ENCODE results near the gene NIM1K. TPM values are rescaled to one million over a fixed set of nuclear protein-coding genes. Genes with fewer than 3 reads are reported as not detected.

The NIM1K gene
- total and polyA plus RNA-seq, 2 donors (not counting 3 experiments of a cell fraction or from before 2014, with no cell fraction given): 0.04 to 0.49 TPM

DNA sequence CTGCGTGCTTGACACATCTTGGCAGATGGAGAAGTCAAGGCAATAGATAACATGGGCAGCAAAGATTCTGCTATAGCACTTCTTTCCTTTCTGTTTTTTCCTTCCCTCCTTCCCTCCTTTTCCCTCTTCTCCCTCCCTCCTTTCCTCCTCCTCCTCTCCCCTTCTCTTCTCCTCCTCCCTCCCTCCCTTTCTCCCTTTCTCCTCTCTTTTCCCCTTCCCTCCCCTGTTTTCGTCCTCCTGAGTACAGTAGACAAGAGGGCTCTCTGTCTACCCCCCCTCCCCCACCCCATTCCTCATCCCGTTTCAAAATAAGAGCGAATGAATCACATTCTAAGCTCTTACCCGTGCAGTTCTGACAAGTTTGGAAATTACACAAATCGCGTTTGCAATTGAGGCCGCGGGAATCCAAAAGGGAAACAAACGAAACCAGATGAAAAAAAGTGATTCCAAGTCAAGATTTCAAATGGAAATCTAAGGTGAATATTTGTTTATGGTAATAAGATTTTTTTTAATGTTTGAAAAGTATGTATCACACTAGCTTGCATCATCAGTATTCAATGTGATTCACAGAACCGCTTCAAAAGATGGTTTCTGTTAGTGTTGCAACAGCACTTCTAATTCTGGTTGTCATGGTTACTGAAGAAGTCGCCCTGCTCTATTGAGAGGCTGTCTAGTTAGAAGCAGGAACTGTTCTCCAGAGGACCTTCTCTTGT lies 1.3 kb downstream of the NIM1K start:
- H3K4me3 ChIP-seq (replicated peaks in 1 of 3; ENCODE audit: insufficient read depth in 1 of 3, low read depth in 1 of 3, low read length in 3 of 3): peak overlapping the region in 1 of 3 experiments; percentile 7
- DNase-seq (ENCODE audit: low read depth, low spot score) (peak; percentile 28), FAIRE-seq (no peak)
- H3K36me3 ChIP-seq (ENCODE audit: control insufficient read depth in 2 of 2, extremely low read depth in 1 of 2, insufficient read depth in 2 of 2, low read length in 2 of 2): no peaks in the 10 kb centered on the region
- H3K27ac ChIP-seq (ENCODE audit: insufficient read depth, low read depth, low read length): no peak overlapping the region
- peak overlapping the region; percentile 3 for H2AFZ ChIP-seq (ENCODE audit: low read depth, low read length)
- H3K4me1 ChIP-seq (ENCODE audit: control insufficient read depth, extremely low read depth, insufficient read depth, low read length): peaks cover 4% of the 10 kb centered on the region
- dilution Hi-C loops (cut with MboI; ENCODE audit: extremely low pct_ligation_motif_present, low sequenced_read_pairs): no loop called here
- H3K9me3 ChIP-seq (replicated peaks; ENCODE audit: control insufficient read depth, insufficient read depth, low read length): no peaks in the 10 kb centered on the region
- ChIA-PET POLR2A (interaction anchor here (0.7 kb wide), 1 partner anchor 23 kb away, joined by 7 read pairs; no protein-coding TSS in a partner anchor), CTCF (interaction anchor here (0.7 to 2.0 kb wide), 4 partner anchors 9 to 291 kb away, joined by 3 to 7 read pairs (median 4); partner anchors contain the start of gene TMEM267)
- H3K79me2 ChIP-seq (ENCODE audit: control insufficient read depth, insufficient read depth, low read length): no peaks in the 10 kb centered on the region
- no peak overlapping the region for H3K9ac ChIP-seq (replicated peaks; ENCODE audit: extremely low read depth, insufficient read depth, low read length)
- H3K9me1 ChIP-seq (replicated peaks; ENCODE audit: control insufficient read depth, extremely low read depth, insufficient read depth, low read length): no peaks in the 10 kb centered on the region
- no TSS peak for BruUV-seq (replicated peaks)
- peak overlapping the region; percentile 51 for H3K4me2 ChIP-seq (ENCODE audit: insufficient read depth, low read length)
- intact Hi-C loops (cut with micrococcal nuclease): no loop called here
- H3K27me3 ChIP-seq (ENCODE audit: control insufficient read depth in 2 of 2, insufficient read depth in 2 of 2, low read length in 2 of 2): peaks cover 11 to 35% of the 10 kb centered on the region in 2 experiments
- no peaks in the 10 kb centered on the region for H4K20me1 ChIP-seq (replicated peaks; ENCODE audit: control insufficient read depth, extremely low read depth, insufficient read depth, low read length)
- no peak for TF ChIP-seq JUN (IDR thresholded peaks at IDR 0.05; ENCODE audit: borderline replicate concordance, insufficient read depth, insufficient read length, low read depth)
- no peak for TF ChIP-seq FOS (IDR thresholded peaks at IDR 0.05; ENCODE audit: borderline replicate concordance, insufficient read depth, low read length)
- TF ChIP-seq POLR2A (IDR thresholded peaks at IDR 0.05; ENCODE audit: low read depth, low read length): no peak
- no peak for TF ChIP-seq MYC (IDR thresholded peaks at IDR 0.05; ENCODE audit: low read depth, low read length)
- TF ChIP-seq MAX (IDR thresholded peaks at IDR 0.05; ENCODE audit: insufficient read depth, insufficient read length): no peak
- TF ChIP-seq GATA2 (IDR thresholded peaks at IDR 0.05; ENCODE audit: insufficient read depth, insufficient read length, low read depth, low read length): no peak
- TF ChIP-seq EZH2 (IDR thresholded peaks at IDR 0.05; ENCODE audit: borderline replicate concordance, low read depth, low read length, severe bottlenecking): no peak
- TF ChIP-seq, protein P1, sequence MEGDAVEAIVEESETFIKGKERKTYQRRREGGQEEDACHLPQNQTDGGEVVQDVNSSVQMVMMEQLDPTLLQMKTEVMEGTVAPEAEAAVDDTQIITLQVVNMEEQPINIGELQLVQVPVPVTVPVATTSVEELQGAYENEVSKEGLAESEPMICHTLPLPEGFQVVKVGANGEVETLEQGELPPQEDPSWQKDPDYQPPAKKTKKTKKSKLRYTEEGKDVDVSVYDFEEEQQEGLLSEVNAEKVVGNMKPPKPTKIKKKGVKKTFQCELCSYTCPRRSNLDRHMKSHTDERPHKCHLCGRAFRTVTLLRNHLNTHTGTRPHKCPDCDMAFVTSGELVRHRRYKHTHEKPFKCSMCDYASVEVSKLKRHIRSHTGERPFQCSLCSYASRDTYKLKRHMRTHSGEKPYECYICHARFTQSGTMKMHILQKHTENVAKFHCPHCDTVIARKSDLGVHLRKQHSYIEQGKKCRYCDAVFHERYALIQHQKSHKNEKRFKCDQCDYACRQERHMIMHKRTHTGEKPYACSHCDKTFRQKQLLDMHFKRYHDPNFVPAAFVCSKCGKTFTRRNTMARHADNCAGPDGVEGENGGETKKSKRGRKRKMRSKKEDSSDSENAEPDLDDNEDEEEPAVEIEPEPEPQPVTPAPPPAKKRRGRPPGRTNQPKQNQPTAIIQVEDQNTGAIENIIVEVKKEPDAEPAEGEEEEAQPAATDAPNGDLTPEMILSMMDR (IDR thresholded peaks at IDR 0.05; ENCODE audit: extremely low read depth in 1 of 2, insufficient read depth in 1 of 2, low read depth in 1 of 2, low read length in 2 of 2): no peak
- no peak for TF ChIP-seq POLR2AphosphoS5 (IDR thresholded peaks at IDR 0.05; ENCODE audit: insufficient read depth, low read depth, low read length)
